Stimulated activated CD4-positive, alpha-beta T cell treated with anti-CD3 and anti-CD28 coated beads, Interleukin-1b, Interleukin-23, amount 100 ng/mL, for 48 hours (primary cell): ENCODE results near the gene KRTAP5-9.
A peak's percentile ranks its signal among the peaks of the same experiment; 100 is the strongest.
"Not testable (repeated sequence)": the region's sequence is repeated elsewhere in the genome, so short reads cannot be mapped to it uniquely, and the experiment has no call there.

ENCODE experiments used
- DNase-seq: peaks from one replicate; pipeline ENCODE4 v3.0.0-alpha.2; 2020

The KRTAP5-9 gene

DNA sequence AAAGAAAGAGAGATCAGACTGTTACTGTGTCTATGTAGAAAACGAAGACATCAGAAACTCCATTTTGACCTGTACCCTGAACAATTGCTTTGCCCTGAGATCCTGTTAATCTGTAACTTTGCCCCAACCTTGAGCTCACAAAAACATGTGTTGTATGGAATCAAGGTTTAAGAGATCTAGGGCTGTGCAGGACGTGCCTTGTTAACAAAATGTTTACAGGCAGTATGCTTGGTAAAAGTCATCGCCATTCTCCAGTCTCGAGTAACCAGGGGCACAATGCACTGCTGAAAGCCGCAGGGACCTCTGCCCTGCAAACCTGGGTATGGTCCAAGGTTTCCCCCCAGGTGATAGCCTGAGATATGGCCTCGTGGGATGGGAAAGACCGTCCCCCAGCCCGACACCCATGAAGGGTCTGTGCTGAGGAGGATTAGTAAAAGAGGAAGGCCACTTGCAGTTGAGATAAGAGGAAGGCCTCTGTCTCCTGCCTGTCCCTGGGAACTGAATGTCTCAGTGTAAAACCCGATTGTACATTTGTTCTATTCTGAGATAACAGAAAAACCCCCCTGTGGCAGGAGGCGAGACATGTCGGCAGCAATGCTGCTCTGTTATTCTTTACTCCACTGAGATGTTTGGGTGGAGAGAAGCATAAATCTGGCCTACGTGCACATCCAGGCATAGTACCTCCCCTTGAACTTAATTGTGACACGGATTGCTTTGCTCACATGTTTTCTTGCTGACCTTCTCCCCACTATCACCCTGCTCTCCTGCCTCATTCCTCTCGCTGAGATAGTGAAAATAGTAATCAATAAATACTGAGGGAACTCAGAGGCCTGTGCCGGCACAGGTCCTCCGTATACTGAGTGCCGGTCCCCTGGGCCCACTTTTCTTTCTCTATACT lies 13.3 kb upstream of the KRTAP5-9 start:
- not testable (repeated sequence) for DNase-seq

DNA sequence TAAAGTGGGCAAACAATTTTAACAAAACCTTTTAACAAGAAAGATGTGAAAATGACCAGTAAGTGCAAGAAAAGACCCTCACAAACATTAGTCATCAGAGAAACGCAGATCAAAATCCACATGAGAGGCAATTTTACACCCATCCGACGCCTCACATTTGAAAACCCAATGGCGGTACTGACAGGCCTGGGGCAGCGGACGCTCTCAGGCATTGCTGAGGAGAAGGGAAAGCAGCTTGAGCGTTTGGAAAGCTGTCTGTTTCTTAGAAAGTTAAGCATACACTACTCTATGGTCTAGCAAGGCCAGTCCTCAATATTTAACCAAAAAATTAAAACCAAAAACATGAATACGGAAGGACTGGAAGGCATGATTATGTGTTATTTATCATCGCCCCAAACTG lies 12.4 kb upstream of the KRTAP5-9 start:
- DNase-seq: no peak

GRCh38 chr11:71537537-71537936 lies 10.7 kb upstream of the KRTAP5-9 start:
- DNase-seq: no peak

- not testable (repeated sequence) for DNase-seq
Measured at GRCh38 chr11:71537977-71538665, 10.1 kb upstream of the KRTAP5-9 start, which contains the start of gene KRTAP5-8. Gene KRTAP5-8, plus strand, starts transcription at chr11:71538025. Its CDS starts 31 bp downstream, at chr11:71538056.

- DNase-seq: no peak
Measured at GRCh38 chr11:71538666-71538990, 9.6 kb upstream of the KRTAP5-9 start.

- DNase-seq: no peak
Measured at GRCh38 chr11:71539017-71539416, 9.2 kb upstream of the KRTAP5-9 start.

DNA sequence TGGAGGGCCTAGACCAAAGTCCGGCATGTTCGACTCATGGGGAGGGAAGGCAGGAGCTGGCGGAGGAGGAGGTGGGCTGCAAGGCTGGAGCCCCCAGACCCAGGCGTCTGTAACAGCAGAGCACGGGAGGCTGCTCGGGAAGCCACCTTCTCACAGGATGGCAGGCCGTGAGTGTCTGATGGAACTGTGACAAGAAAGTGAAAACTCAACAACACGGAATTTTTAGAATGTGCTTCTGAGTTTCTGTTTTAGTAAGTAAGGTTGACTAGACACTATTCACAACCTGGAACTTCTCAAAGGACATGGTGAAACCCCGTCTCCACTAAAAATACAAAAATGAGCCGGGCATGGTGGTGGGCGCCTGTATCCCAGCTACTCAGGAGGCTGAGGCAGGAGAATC lies 8.2 kb upstream of the KRTAP5-9 start:
- not testable (repeated sequence) for DNase-seq

- DNase-seq: not testable (repeated sequence)
Measured at GRCh38 chr11:71540521-71541304, 7.5 kb upstream of the KRTAP5-9 start.

- no peak for DNase-seq
Measured at GRCh38 chr11:71542382-71542781, 5.8 kb upstream of the KRTAP5-9 start.

DNA sequence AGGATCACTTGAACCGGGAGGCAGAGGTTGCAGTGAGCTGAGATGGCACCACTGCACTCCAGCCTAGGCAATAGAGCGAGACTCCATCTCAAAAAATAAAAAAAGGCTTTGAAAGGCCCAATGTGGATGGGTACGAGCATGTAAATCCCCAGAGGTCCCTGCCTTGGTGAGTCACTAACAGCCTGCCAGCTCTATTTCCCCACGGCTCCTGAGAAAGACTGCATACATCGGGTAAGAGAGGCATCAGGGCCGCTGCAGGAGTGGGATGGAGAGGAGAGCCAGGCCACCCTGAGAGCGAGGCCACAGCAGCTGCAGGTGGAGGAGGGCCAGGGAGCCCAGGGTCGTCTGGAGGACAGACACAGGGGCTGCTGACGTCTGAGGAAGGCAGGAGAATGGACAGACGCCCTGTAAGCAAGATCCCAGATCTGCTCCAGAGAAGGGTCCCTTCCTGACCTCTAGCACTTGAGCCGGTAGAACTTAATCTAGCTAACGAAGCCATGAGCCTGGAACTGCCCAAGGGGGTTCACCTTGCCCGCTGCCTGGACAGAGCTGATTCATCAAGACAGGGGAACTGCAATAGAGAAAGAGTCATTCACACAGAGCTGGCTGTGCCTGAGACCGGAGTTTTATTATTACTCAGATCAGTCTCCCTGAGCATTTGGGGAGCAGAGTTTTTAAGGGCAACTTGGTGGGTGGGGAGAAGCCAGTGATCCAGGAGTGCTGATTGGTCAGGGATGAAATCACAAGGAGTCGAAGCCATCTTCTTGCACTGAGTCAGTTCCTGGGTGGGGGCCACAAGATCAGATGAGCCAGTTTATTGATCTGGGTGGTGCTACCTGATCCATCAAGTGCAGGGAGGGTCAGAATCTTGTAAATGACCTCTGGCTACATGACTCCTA lies 5.1 kb upstream of the KRTAP5-9 start:
- peak; percentile 53 for DNase-seq

GRCh38 chr11:71543866-71544265 lies 4.4 kb upstream of the KRTAP5-9 start:
- DNase-seq: no peak

GRCh38 chr11:71544525-71545214 lies 3.5 kb upstream of the KRTAP5-9 start:
- DNase-seq: no peak

GRCh38 chr11:71545405-71545966 lies 2.7 kb upstream of the KRTAP5-9 start:
- no peak for DNase-seq

GRCh38 chr11:71548716-71549151 lies 514 bp downstream of the KRTAP5-9 start:
- DNase-seq: no peak

DNA sequence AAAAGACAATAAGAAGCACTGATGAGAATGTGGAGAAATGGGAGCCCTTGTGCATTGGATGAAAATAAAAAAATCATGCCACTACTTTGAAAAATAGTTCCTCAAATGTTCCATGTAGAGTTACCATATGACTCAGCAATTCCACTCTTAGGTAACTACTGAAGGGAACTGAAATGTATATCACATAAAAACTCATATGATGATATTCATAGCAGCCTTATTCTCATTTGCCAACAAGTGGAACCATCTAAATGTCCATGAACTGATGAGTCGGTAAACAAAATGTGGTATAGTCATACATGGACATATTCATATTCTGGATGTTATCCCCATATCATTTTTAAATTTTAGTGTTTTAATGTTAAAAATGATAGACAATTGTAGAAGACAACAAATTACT lies 3.5 kb downstream of the KRTAP5-9 start:
- DNase-seq: no peak

GRCh38 chr11:71554996-71555395 lies 6.8 kb downstream of the KRTAP5-9 start:
- no peak for DNase-seq

- no peak for DNase-seq
Measured at GRCh38 chr11:71555508-71555907, 7.3 kb downstream of the KRTAP5-9 start.

DNA sequence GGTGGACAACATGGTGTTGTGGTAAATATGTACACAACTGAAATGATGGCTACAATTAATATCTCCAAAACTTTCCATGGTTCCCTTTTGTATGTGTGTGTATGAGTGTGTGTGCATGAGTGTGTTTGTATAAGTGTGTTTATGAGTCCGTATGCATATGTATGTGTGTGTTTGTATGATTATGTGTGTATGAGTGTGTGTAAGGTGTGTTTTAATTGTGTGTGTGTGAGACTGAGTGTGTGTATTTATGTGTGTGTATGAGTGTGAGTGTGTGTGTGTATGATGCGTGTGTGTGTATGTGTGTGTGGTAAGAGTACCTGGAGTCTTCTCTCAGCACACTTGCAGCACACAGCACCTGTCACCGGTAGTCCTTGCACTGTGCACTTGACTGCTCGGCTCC lies 7.8 kb downstream of the KRTAP5-9 start:
- no peak for DNase-seq

DNA sequence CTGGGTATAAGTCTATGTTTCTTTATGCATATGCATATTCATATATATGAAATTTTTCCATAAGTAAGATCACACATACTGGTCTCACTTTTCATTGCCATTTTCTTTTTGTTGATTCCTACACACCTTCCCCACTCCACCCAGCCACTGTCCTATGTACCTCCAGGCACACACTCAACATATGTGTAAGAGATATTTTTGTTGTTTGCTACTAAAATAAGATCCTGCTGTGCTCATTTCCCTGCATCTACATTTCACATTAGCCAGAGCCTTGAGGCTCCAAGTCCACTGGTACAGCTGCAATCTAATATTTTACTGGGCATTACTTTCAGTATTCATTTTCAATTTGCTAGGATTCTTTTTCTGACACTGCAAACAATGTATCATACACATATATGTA lies 9.0 kb downstream of the KRTAP5-9 start:
- DNase-seq: no peak

DNA sequence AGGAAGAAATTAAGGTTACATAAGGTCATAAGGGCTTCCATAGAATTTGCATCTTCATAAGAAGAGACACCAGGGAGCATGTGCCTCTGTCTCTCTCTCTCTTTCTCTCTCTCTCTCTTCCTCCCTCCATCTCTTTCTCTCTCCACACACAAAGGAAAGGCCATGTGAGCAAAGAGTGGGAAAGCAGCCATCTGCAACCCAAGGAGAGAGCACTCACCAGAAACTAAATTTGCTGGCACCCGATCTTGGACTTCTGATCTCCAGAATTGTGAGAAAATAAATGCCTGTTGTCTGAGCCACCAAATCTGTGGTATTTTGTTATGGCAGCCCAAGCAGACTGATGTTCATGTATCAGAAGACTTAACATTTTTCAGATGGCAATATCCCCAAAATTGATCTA lies 10.8 kb downstream of the KRTAP5-9 start:
- DNase-seq: no peak

DNA sequence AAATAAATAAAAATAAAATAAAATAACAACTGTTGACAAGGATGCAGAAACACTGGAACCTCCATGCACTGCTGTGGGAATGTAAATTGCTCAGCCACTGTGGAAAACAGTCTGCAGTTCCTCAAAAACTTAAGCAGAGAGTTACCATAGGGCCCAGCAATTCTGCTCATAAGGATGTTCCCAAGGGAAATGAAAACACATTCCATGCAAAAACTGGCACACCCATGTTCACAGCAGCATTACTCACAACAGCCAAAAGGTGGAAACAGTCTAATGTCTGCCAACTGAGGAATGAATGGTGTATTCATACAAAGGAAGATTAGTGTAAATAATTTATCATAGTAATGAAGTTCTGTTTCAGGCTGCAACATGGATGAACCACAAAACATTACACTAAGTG lies 13.9 kb downstream of the KRTAP5-9 start:
- DNase-seq: no peak
